Measurements from ENCODE around the gene GRIA1. TPM values are rescaled to one million over a fixed set of nuclear protein-coding genes. Genes with fewer than 3 reads are reported as not detected.

The GRIA1 gene
- total RNA-seq, 1 donor from 2014 or later: not detected

DNA sequence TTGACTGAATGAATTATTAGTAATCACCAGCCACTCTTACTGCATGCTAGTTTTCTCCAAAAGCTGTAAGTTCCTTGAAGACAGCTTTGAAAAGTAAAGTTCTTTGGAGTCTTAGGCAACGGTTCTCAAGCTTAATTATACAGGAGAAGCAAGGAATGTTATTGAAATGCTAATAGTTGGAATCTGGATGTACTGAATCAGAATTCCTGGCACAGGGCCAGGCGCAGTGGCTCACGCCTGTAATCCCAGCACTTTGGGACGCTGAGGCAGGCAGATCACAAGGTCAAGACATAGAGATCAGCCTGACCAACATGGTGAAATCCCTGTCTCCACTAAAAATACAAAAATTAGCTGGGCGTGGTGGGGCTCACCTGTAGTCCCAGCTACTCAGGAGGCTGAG, 33.4 kb downstream of the GRIA1 start:
- Mint-ChIP-seq H3K9me3 (ENCODE audit: unreplicated experiment) (peaks cover 2% of the 10 kb centered on the region), H3K4me3 (ENCODE audit: unreplicated experiment) (no peak overlapping the region), H3K4me1 (ENCODE audit: low read depth, unreplicated experiment) (no peaks in the 10 kb centered on the region), H3K27ac (ENCODE audit: unreplicated experiment) (no peak overlapping the region), H3K36me3 (ENCODE audit: unreplicated experiment) (no peaks in the 10 kb centered on the region), H3K27me3 (ENCODE audit: unreplicated experiment) (no peaks in the 10 kb centered on the region)
- TF ChIP-seq, protein P1, sequence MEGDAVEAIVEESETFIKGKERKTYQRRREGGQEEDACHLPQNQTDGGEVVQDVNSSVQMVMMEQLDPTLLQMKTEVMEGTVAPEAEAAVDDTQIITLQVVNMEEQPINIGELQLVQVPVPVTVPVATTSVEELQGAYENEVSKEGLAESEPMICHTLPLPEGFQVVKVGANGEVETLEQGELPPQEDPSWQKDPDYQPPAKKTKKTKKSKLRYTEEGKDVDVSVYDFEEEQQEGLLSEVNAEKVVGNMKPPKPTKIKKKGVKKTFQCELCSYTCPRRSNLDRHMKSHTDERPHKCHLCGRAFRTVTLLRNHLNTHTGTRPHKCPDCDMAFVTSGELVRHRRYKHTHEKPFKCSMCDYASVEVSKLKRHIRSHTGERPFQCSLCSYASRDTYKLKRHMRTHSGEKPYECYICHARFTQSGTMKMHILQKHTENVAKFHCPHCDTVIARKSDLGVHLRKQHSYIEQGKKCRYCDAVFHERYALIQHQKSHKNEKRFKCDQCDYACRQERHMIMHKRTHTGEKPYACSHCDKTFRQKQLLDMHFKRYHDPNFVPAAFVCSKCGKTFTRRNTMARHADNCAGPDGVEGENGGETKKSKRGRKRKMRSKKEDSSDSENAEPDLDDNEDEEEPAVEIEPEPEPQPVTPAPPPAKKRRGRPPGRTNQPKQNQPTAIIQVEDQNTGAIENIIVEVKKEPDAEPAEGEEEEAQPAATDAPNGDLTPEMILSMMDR (IDR thresholded peaks at IDR 0.05; ENCODE audit: partially characterized antibody, unreplicated experiment): no peak
- DNase-seq: no peak

DNA sequence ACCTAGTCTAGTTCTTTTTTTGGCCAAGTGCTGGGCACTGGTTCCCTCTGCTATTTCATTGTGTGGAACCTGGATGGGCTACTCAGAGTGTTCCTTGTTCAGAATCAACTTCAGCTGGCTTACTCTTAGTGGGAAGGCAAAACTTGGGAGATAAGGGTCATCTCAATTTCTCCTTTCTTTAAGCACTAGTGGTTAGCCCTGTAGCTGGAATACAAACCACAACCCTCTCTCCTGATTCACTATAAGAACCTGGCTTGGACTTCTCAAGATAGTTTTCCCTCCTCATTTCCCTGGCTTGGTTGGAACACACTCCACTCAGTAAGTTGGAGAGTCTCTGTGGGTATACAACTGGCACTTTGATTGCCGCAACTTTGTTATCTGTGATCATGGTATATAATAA, 35.1 kb downstream of the GRIA1 start:
- Mint-ChIP-seq H3K27me3 (ENCODE audit: unreplicated experiment) (no peaks in the 10 kb centered on the region), H3K4me1 (ENCODE audit: low read depth, unreplicated experiment) (no peaks in the 10 kb centered on the region), H3K27ac (ENCODE audit: unreplicated experiment) (no peak overlapping the region), H3K9me3 (ENCODE audit: unreplicated experiment) (peaks cover 2% of the 10 kb centered on the region), H3K36me3 (ENCODE audit: unreplicated experiment) (no peaks in the 10 kb centered on the region), H3K4me3 (ENCODE audit: unreplicated experiment) (no peak overlapping the region)
- TF ChIP-seq, protein P1 (IDR thresholded peaks at IDR 0.05; ENCODE audit: partially characterized antibody, unreplicated experiment): no peak
- no peak for DNase-seq

- Mint-ChIP-seq H3K4me1 (ENCODE audit: low read depth, unreplicated experiment) (no peaks in the 10 kb centered on the region), H3K9me3 (ENCODE audit: unreplicated experiment) (peaks cover 2% of the 10 kb centered on the region), H3K27ac (ENCODE audit: unreplicated experiment) (no peak overlapping the region), H3K36me3 (ENCODE audit: unreplicated experiment) (no peaks in the 10 kb centered on the region), H3K4me3 (ENCODE audit: unreplicated experiment) (no peak overlapping the region), H3K27me3 (ENCODE audit: unreplicated experiment) (no peaks in the 10 kb centered on the region)
- DNase-seq: no peak
- TF ChIP-seq, protein P1 (IDR thresholded peaks at IDR 0.05; ENCODE audit: partially characterized antibody, unreplicated experiment): no peak
These were observed 40.1 kb downstream of the GRIA1 start for GRCh38 chr5:153530357-153531143.

DNA sequence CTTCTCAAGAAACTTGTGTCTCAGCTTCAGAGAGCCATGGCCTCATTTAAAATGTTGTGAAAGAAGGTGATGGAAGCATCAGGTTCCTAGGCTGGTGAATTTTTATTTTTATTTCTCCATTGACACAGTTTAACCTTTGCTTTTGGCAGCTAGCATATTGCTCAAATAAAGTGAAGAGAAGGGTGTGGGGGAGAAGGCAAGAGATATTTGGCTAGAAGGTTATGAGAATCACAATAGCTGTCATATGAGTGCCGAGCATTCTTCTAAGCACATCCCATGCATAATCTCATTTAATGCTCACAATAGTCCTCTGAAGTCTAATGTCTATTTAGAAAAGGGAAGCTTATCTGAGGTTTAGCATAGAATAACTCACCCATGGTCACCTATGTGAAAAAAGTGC, 43.1 kb downstream of the GRIA1 start:
- Mint-ChIP-seq H3K4me3 (ENCODE audit: unreplicated experiment) (no peak overlapping the region), H3K27me3 (ENCODE audit: unreplicated experiment) (no peaks in the 10 kb centered on the region), H3K36me3 (ENCODE audit: unreplicated experiment) (no peaks in the 10 kb centered on the region), H3K4me1 (ENCODE audit: low read depth, unreplicated experiment) (no peaks in the 10 kb centered on the region), H3K27ac (ENCODE audit: unreplicated experiment) (no peak overlapping the region), H3K9me3 (ENCODE audit: unreplicated experiment) (peaks cover 2% of the 10 kb centered on the region)
- no peak for DNase-seq
- TF ChIP-seq, protein P1 (IDR thresholded peaks at IDR 0.05; ENCODE audit: partially characterized antibody, unreplicated experiment): no peak

GRCh38 chr5:153534102-153534501, 43.6 kb downstream of the GRIA1 start:
- no peaks in the 10 kb centered on the region for H3K36me3 Mint-ChIP-seq (ENCODE audit: unreplicated experiment)
- no peak for DNase-seq
- H3K27ac Mint-ChIP-seq (ENCODE audit: unreplicated experiment): no peak overlapping the region
- no peak overlapping the region for H3K4me3 Mint-ChIP-seq (ENCODE audit: unreplicated experiment)
- TF ChIP-seq, protein P1 (IDR thresholded peaks at IDR 0.05; ENCODE audit: partially characterized antibody, unreplicated experiment): no peak
- H3K9me3 Mint-ChIP-seq (ENCODE audit: unreplicated experiment): no peaks in the 10 kb centered on the region
- H3K4me1 Mint-ChIP-seq (ENCODE audit: low read depth, unreplicated experiment): no peaks in the 10 kb centered on the region
- no peaks in the 10 kb centered on the region for H3K27me3 Mint-ChIP-seq (ENCODE audit: unreplicated experiment)
